OCI-LY3 (cell line): ENCODE measurements around the gene DNMT3A.

Experiments used
- CTCF ChIP-seq: fragments of 200-600, 300-600 bp; sonication (generic); IDR thresholded peaks from 2 replicates; pipeline ENCODE4 v1.5.1; 2014; ENCODE audit warnings: antibody characterized with exemption, low read length, low read depth
- EZH2phosphoT487 ChIP-seq: fragments of 200-600 bp; shearing (Covaris generic); IDR thresholded peaks from 2 replicates; pipeline ENCODE4 v1.6.1; 2018; ENCODE audit warnings: antibody characterized with exemption, mixed run types, low read depth

GRCh38 chr2:25304826-25305596, 36.7 kb downstream of the DNMT3A start:
- TF ChIP-seq CTCF (no peak), EZH2phosphoT487 (no peak)
